Activated CD8-positive, alpha-beta memory T cell treated with anti-CD3 and anti-CD28 coated beads for 48 hours (primary cell): ENCODE data around the gene MECP2.
A peak's percentile ranks its signal among the peaks of the same experiment; 100 is the strongest.

ENCODE experiments used
- DNase-seq, 3 experiments: peaks; one replicate each; pipeline ENCODE4 v3.0.0-alpha.2; 2020; ENCODE audit warnings: low read depth in 2 of 3, low spot score in 2 of 3

Gene MECP2

GRCh38 chrX:154116426-154117211, 19.1 kb upstream of the MECP2 start:
- DNase-seq, result no peak

- no peak for DNase-seq
These were observed 18.2 kb upstream of the MECP2 start for GRCh38 chrX:154115750-154116149.

GRCh38 chrX:154115071-154115470, 17.6 kb upstream of the MECP2 start:
- no peak for DNase-seq

GRCh38 chrX:154114652-154115051, 17.1 kb upstream of the MECP2 start:
- no peak for DNase-seq

- DNase-seq, result no peak
These were observed 16.2 kb upstream of the MECP2 start for GRCh38 chrX:154113729-154114128.

GRCh38 chrX:154098551-154098950, 1.0 kb upstream of the MECP2 start:
- DNase-seq, result no peak

- peak in 2 of 3 experiments; percentile 10 to 31 for DNase-seq
These were observed 421 bp downstream of the MECP2 start for GRCh38 chrX:154097003-154097588.

GRCh38 chrX:154096140-154097002, 1.1 kb downstream of the MECP2 start:
- no peak for DNase-seq

GRCh38 chrX:154094833-154095232, 2.7 kb downstream of the MECP2 start:
- DNase-seq, result no peak

- DNase-seq, result no peak
These were observed 3.6 kb downstream of the MECP2 start for GRCh38 chrX:154093965-154094364.

- DNase-seq, result no peak
These were observed 5.1 kb downstream of the MECP2 start for GRCh38 chrX:154092371-154092770.

- DNase-seq, result no peak
These were observed 5.8 kb downstream of the MECP2 start for GRCh38 chrX:154091678-154092077.

- DNase-seq, result no peak
These were observed 6.8 kb downstream of the MECP2 start for GRCh38 chrX:154090731-154091130.

- DNase-seq, result no peak
These were observed 12.8 kb downstream of the MECP2 start for GRCh38 chrX:154084449-154085300.

- DNase-seq, result no peak
These were observed 14.4 kb downstream of the MECP2 start for GRCh38 chrX:154083126-154083517.

GRCh38 chrX:154082396-154083125, 15.0 kb downstream of the MECP2 start:
- DNase-seq, result no peak

- no peak for DNase-seq
These were observed 20.4 kb downstream of the MECP2 start for GRCh38 chrX:154077101-154077500.

- no peak for DNase-seq
These were observed 23.3 kb downstream of the MECP2 start for GRCh38 chrX:154074199-154074598.

- DNase-seq, result no peak
These were observed 25.3 kb downstream of the MECP2 start for GRCh38 chrX:154072192-154072591.

- DNase-seq, result no peak
These were observed 29.0 kb downstream of the MECP2 start for GRCh38 chrX:154068560-154068959.
